Type B pancreatic cell (in vitro differentiated cells): ENCODE results near the gene GRK3. TPM values are rescaled to one million over a fixed set of nuclear protein-coding genes. Genes with fewer than 3 reads are reported as not detected.

Source experiments
- DNase-seq: peaks from one replicate; pipeline ENCODE4 v3.0.0; 2021; ENCODE audit warnings: mixed read lengths; ENCODE audit not compliant: unreplicated experiment; ENCODE audit errors: extremely low spot score
- H3K27ac Mint-ChIP-seq: 2 replicates; pipeline ENCODE4 v1.8.0; 2021; ENCODE audit warnings: mild to moderate bottlenecking, mixed read lengths
- H3K27me3 Mint-ChIP-seq: 2 replicates; pipeline ENCODE4 v1.8.0; 2021; ENCODE audit warnings: mixed read lengths
- H3K36me3 Mint-ChIP-seq: 2 replicates; pipeline ENCODE4 v1.8.0; 2021; ENCODE audit warnings: mixed read lengths
- H3K4me1 Mint-ChIP-seq: one replicate; pipeline ENCODE4 v1.8.0; 2021; ENCODE audit warnings: mixed read lengths; ENCODE audit not compliant: unreplicated experiment
- H3K4me3 Mint-ChIP-seq: 2 replicates; pipeline ENCODE4 v1.8.0; 2021; ENCODE audit warnings: mild to moderate bottlenecking, mixed read lengths
- H3K9me3 Mint-ChIP-seq: 2 replicates; pipeline ENCODE4 v1.8.0; 2021; ENCODE audit warnings: mixed read lengths
- total RNA-seq: library from RNA; stranded (reverse); gene quantifications from 2 replicates; pipeline ENCODE4 v1.2.1, GENCODE V29; 2021; ENCODE audit warnings: low replicate concordance
- TF ChIP-seq, protein P1 (sequence below): fragments of 200-600 bp; sonication (generic); conservative IDR thresholded peaks from 2 replicates; pipeline ENCODE4 v1.5.0; 2021; ENCODE audit warnings: antibody characterized with exemption, mild to moderate bottlenecking

GRK3 gene
- total RNA-seq, 1 donor from 2014 or later: 14.0 TPM

DNA sequence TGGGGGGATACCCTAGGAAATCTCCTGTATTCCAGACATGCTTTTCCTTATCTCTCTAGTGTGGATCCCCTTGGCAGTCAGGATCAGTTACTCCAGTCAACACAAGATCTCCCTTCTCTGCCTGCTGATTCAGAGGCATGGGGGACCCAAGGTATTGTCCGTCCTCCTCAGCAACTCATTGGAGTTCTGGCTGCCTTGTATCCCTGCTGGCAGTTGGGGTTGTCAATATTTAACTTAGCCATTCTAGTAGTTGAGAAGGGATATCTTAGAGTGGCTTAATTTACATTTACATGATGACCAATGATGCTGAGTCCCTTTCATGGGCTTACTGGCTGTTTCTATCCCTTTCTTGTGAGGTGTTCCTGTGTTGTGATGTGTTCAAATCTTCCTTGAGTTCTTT lies 74.2 kb downstream of the GRK3 start:
- DNase-seq: no peak
- no peak overlapping the region for H3K4me3 Mint-ChIP-seq
- H3K27me3 Mint-ChIP-seq: no peaks in the 10 kb centered on the region
- H3K4me1 Mint-ChIP-seq: peaks cover 4% of the 10 kb centered on the region
- TF ChIP-seq, protein P1, sequence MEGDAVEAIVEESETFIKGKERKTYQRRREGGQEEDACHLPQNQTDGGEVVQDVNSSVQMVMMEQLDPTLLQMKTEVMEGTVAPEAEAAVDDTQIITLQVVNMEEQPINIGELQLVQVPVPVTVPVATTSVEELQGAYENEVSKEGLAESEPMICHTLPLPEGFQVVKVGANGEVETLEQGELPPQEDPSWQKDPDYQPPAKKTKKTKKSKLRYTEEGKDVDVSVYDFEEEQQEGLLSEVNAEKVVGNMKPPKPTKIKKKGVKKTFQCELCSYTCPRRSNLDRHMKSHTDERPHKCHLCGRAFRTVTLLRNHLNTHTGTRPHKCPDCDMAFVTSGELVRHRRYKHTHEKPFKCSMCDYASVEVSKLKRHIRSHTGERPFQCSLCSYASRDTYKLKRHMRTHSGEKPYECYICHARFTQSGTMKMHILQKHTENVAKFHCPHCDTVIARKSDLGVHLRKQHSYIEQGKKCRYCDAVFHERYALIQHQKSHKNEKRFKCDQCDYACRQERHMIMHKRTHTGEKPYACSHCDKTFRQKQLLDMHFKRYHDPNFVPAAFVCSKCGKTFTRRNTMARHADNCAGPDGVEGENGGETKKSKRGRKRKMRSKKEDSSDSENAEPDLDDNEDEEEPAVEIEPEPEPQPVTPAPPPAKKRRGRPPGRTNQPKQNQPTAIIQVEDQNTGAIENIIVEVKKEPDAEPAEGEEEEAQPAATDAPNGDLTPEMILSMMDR: no peak
- H3K9me3 Mint-ChIP-seq: peaks cover 6% of the 10 kb centered on the region
- H3K36me3 Mint-ChIP-seq: peaks cover 5% of the 10 kb centered on the region
- no peak overlapping the region for H3K27ac Mint-ChIP-seq

DNA sequence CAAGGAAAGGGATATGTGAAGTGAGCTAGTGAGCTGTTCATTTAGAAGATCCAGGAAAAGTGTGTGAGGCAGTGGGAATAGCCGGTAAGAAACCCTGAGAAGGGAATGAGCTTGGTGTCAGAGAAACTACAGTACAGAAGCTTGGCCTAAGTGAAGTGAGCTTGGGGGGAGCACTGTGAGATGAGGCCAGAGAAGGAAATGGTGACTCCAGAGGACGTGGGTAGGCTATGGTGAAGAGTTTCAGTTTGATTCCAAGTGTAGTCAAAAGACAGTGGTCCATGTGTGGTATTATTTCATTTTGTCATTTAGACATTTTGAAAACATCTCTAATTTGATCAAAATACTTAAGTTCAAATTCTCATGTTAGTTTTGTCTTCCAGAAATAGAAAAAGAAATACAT lies 77.2 kb downstream of the GRK3 start:
- peaks cover 6% of the 10 kb centered on the region for H3K9me3 Mint-ChIP-seq
- no peak overlapping the region for H3K27ac Mint-ChIP-seq
- DNase-seq: no peak
- H3K4me1 Mint-ChIP-seq: peaks cover 4% of the 10 kb centered on the region
- TF ChIP-seq, protein P1: no peak
- peaks cover 5% of the 10 kb centered on the region for H3K36me3 Mint-ChIP-seq
- H3K4me3 Mint-ChIP-seq: no peak overlapping the region
- H3K27me3 Mint-ChIP-seq: no peaks in the 10 kb centered on the region

DNA sequence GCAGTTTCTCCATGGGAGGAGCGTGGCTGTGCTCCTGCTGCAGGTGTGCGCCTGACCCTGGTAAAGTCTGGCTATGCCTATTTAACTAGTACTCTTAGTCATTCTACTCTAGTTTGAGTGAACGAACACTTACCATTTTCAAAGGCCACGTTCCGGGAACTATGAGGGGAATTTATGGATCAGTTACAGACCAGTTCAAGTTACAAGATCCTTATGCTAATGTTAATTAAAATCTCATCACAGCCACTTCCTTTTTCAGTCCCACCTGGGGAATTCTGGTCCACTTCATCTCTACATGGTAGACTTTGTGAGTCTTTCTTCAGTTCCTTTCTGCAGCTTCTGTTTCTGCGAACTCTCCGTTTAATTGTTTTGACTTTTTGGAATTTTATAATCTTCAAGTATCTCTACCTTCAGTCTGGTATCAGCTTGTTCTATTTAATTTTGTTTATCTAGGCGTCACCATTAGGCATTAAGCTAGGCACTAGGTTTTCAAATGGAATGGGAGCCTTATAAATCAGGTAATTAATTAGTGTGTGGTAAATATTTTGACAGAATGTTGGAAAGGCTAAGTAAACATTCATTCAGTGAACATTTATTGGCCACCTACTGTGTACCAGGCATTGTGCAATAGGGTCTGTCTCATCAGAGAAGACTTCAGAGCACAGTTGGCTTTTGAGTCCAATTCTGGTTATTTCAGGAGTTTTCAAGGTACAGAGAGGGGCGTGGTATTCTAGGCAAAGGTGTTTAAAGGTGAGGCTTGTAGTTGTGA lies 78.9 kb downstream of the GRK3 start:
- Mint-ChIP-seq H3K4me1 (peaks cover 4% of the 10 kb centered on the region), H3K4me3 (no peak overlapping the region), H3K27ac (no peak overlapping the region), H3K9me3 (peaks cover 6% of the 10 kb centered on the region), H3K36me3 (peaks cover 10% of the 10 kb centered on the region), H3K27me3 (no peaks in the 10 kb centered on the region)
- TF ChIP-seq, protein P1: no peak
- no peak for DNase-seq

DNA sequence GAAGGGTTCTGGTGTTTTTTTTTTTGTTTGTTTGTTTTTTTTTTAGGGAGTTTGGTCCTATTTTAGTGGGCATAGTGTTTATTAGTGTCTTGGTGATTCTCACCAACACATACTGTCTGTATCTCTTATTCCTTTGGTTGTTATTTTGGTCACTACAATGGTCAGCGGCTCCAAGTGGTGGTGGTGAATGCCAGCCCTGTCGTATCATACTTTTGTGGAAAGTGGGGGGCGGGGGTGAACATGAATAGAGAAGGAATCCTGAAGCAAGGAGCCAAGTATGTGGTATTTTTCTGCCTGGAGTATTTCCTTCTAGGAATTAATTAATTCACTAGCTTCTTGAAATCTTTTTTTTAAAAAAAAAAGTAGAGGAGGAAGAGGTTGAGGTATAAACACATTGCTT lies 79.6 kb downstream of the GRK3 start:
- H3K9me3 Mint-ChIP-seq: peaks cover 6% of the 10 kb centered on the region
- H3K4me1 Mint-ChIP-seq: peaks cover 4% of the 10 kb centered on the region
- H3K36me3 Mint-ChIP-seq: peaks cover 10% of the 10 kb centered on the region
- TF ChIP-seq, protein P1: no peak
- H3K27ac Mint-ChIP-seq: no peak overlapping the region
- H3K4me3 Mint-ChIP-seq: no peak overlapping the region
- no peak for DNase-seq
- H3K27me3 Mint-ChIP-seq: no peaks in the 10 kb centered on the region

DNA sequence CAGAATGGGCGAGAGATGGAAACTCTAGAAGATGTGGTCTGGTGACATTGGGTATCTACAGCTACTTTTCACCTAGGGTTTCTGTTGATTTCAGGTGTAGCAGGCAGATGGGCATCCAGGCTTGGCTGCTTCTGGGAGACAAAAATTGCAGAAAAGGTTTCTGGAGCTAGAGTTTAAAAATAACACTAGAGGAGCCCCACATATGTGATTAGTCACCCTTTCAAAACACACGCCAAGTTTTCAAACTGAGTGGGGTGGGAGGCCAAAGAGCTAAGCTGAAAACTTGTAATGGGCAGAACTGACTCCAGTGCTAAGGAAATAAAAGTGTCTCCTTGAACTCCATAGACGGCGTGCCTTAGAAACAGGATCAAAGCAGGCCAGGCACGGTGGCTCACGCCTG lies 80.8 kb downstream of the GRK3 start:
- peaks cover 4% of the 10 kb centered on the region for H3K4me1 Mint-ChIP-seq
- peaks cover 10% of the 10 kb centered on the region for H3K36me3 Mint-ChIP-seq
- peaks cover 6% of the 10 kb centered on the region for H3K9me3 Mint-ChIP-seq
- TF ChIP-seq, protein P1: no peak
- no peak overlapping the region for H3K27ac Mint-ChIP-seq
- no peak overlapping the region for H3K4me3 Mint-ChIP-seq
- H3K27me3 Mint-ChIP-seq: no peaks in the 10 kb centered on the region
- no peak for DNase-seq
